Neural cell (in vitro differentiated cells): ENCODE results near the gene RIN2. TPM values are rescaled to one million over a fixed set of nuclear protein-coding genes. Genes with fewer than 3 reads are reported as not detected.

Source experiments
- H2AFZ ChIP-seq: fragments of 200-600, 300-800 bp; sonication (generic), shearing (Covaris generic); 2 replicates; pipeline ENCODE4 v1.6.0; 2014; ENCODE audit warnings: low read depth, mild to moderate bottlenecking, antibody characterized with exemption, low read length, moderate library complexity
- H3F3A ChIP-seq: fragments of 200-600 bp; shearing (Covaris generic); 2 replicates; pipeline ENCODE4 v1.6.1; 2016; ENCODE audit warnings: mild to moderate bottlenecking, moderate library complexity, mixed read lengths, antibody characterized with exemption, low read length; ENCODE audit not compliant: insufficient read depth, poor library complexity, severe bottlenecking
- H3K27ac ChIP-seq: fragments of 200-600, 300-800 bp; sonication (generic), shearing (Covaris generic); 2 replicates; pipeline ENCODE4 v1.5.1; 2014; ENCODE audit warnings: mild to moderate bottlenecking, low read length, moderate library complexity
- H3K27me3 ChIP-seq: fragments of 300-800, 200-600 bp; sonication (generic), shearing (Covaris generic); 2 replicates; pipeline ENCODE4 v1.6.0; 2014; ENCODE audit warnings: mild to moderate bottlenecking, low read depth, low read length, moderate library complexity; ENCODE audit not compliant: insufficient read depth
- H3K36me3 ChIP-seq: fragments of 300-800, 200-600 bp; sonication (generic), shearing (Covaris generic); 2 replicates; pipeline ENCODE4 v1.5.1; 2014; ENCODE audit warnings: mild to moderate bottlenecking, antibody characterized with exemption, low read length, moderate library complexity; ENCODE audit not compliant: insufficient read depth
- H3K4me2 ChIP-seq: fragments of 300-800, 200-600 bp; sonication (generic), shearing (Covaris generic); 2 replicates; pipeline ENCODE4 v1.6.0; 2014; ENCODE audit warnings: mild to moderate bottlenecking, low read length
- H3K4me3 ChIP-seq: fragments of 300-800, 200-600 bp; sonication (generic), shearing (Covaris generic); 2 replicates; pipeline ENCODE4 v1.5.1; 2014; ENCODE audit warnings: mild to moderate bottlenecking, low read length, moderate library complexity
- H3K79me2 ChIP-seq: fragments of 200-600 bp; shearing (Covaris generic); replicated peaks from 2 replicates; pipeline ENCODE4 v1.6.0; 2014; ENCODE audit warnings: mild to moderate bottlenecking, low read length, moderate library complexity; ENCODE audit not compliant: insufficient read depth
- H3K9ac ChIP-seq: fragments of 300-800, 200-600 bp; sonication (generic), shearing (Covaris generic); 2 replicates; pipeline ENCODE4 v1.6.1; 2016; ENCODE audit warnings: mild to moderate bottlenecking, low read length, mixed read lengths
- H3K9me2 ChIP-seq: fragments of 200-600 bp; shearing (Covaris generic); 2 replicates; pipeline ENCODE4 v1.6.1; 2016; ENCODE audit warnings: mild to moderate bottlenecking, low read length, mixed read lengths; ENCODE audit not compliant: insufficient read depth
- H3K9me3 ChIP-seq: fragments of 200-600, 300-800 bp; sonication (generic), shearing (Covaris generic); 2 replicates; pipeline ENCODE4 v1.6.1; 2016; ENCODE audit warnings: mild to moderate bottlenecking, mixed run types, low read length, moderate library complexity, mixed read lengths
- H4K20me1 ChIP-seq: fragments of 200-600 bp; shearing (Covaris generic); 2 replicates; pipeline ENCODE4 v1.6.1; 2016; ENCODE audit warnings: mild to moderate bottlenecking, mixed run types; ENCODE audit not compliant: insufficient read depth
- CTCF ChIP-seq: fragments of 450-650 bp; IDR thresholded peaks from 2 replicates; pipeline ENCODE4 v1.5.1; 2014; ENCODE audit warnings: antibody characterized with exemption, mild to moderate bottlenecking, moderate library complexity; ENCODE audit not compliant: poor library complexity, severe bottlenecking
- EP300 ChIP-seq: fragments of 450-650 bp; conservative IDR thresholded peaks from 2 replicates; pipeline ENCODE4 v1.6.1; 2014; ENCODE audit warnings: antibody characterized with exemption, mild to moderate bottlenecking, moderate library complexity; ENCODE audit not compliant: poor library complexity, severe bottlenecking
- EZH2 ChIP-seq: fragments of 200-600, 300-800 bp; shearing (Covaris generic), sonication (generic); IDR thresholded peaks from 2 replicates; pipeline ENCODE4 v1.6.1; 2014; ENCODE audit warnings: antibody characterized with exemption, low read length, borderline replicate concordance, mild to moderate bottlenecking; ENCODE audit not compliant: insufficient read depth, poor library complexity, severe bottlenecking
- MXI1 ChIP-seq: fragments of 450-650 bp; conservative IDR thresholded peaks from 2 replicates; pipeline ENCODE4 v1.6.1; 2014; ENCODE audit warnings: antibody characterized with exemption, mild to moderate bottlenecking; ENCODE audit not compliant: poor library complexity, severe bottlenecking
- POLR2AphosphoS5 ChIP-seq: IDR thresholded peaks from 2 replicates; pipeline ENCODE4 v1.6.1; 2012
- RAD21 ChIP-seq: fragments of 450-650 bp; conservative IDR thresholded peaks from 2 replicates; pipeline ENCODE4 v1.6.1; 2014; ENCODE audit warnings: antibody characterized with exemption, mild to moderate bottlenecking, moderate library complexity
- REST ChIP-seq: IDR thresholded peaks from 2 replicates; pipeline ENCODE4 v1.6.1; 2012; ENCODE audit warnings: borderline replicate concordance
- SMC3 ChIP-seq: fragments of 450-650 bp; conservative IDR thresholded peaks from 2 replicates; pipeline ENCODE4 v1.6.1; 2014; ENCODE audit warnings: antibody characterized with exemption, mild to moderate bottlenecking, moderate library complexity; ENCODE audit not compliant: poor library complexity
- TAF1 ChIP-seq: IDR thresholded peaks from 2 replicates; pipeline ENCODE4 v1.6.1; 2012; ENCODE audit warnings: low read depth
- polyA plus RNA-seq: library from polyadenylated mRNA; depleted of rRNA; stranded (reverse); fragments of >200 nt; gene quantifications from 2 replicates; pipeline ENCODE4 v1.2.3, GENCODE V29; 2014

Gene RIN2
- polyA plus RNA-seq, 1 donor from 2014 or later = 4.7 TPM

- H3K27me3 ChIP-seq = no peaks in the 10 kb centered on the region
- TF ChIP-seq TAF1 = no peak
- TF ChIP-seq MXI1 = no peak
- no peak for TF ChIP-seq POLR2AphosphoS5
- peak; percentile 89 for TF ChIP-seq CTCF
- TF ChIP-seq SMC3 = peak; percentile 80
- peak; percentile 32 for TF ChIP-seq EP300
- peak; percentile 84 for TF ChIP-seq RAD21
- no peak for TF ChIP-seq REST
- TF ChIP-seq EZH2 = no peak
- peak overlapping the region; percentile 36 for H3K4me3 ChIP-seq
- H3K9ac ChIP-seq = peak overlapping the region; percentile 42
- H3K36me3 ChIP-seq = no peaks in the 10 kb centered on the region
- no peak overlapping the region for H2AFZ ChIP-seq
- H4K20me1 ChIP-seq = no peaks in the 10 kb centered on the region
- no peaks in the 10 kb centered on the region for H3F3A ChIP-seq
- no peak overlapping the region for H3K4me2 ChIP-seq
- no peak overlapping the region for H3K27ac ChIP-seq
- no peaks in the 10 kb centered on the region for H3K9me3 ChIP-seq
- peaks cover 3% of the 10 kb centered on the region for H3K79me2 ChIP-seq
- no peaks in the 10 kb centered on the region for H3K9me2 ChIP-seq
These were observed 26.6 kb downstream of the RIN2 start for GRCh38 chr20:19784511-19785172.

- H2AFZ ChIP-seq = no peak overlapping the region
- H3K36me3 ChIP-seq = no peaks in the 10 kb centered on the region
- H3K9me2 ChIP-seq = no peaks in the 10 kb centered on the region
- H4K20me1 ChIP-seq = no peaks in the 10 kb centered on the region
- H3K79me2 ChIP-seq = peaks cover 3% of the 10 kb centered on the region
- H3K4me3 ChIP-seq = peak overlapping the region; percentile 36
- TF ChIP-seq EZH2 (no peak), SMC3 (peak; percentile 9), MXI1 (peak; percentile 55), CTCF (peak; percentile 3), TAF1 (no peak), REST (no peak), POLR2AphosphoS5 (no peak), EP300 (no peak), RAD21 (no peak)
- peak overlapping the region; percentile 42 for H3K9ac ChIP-seq
- no peaks in the 10 kb centered on the region for H3F3A ChIP-seq
- H3K27me3 ChIP-seq = no peaks in the 10 kb centered on the region
- no peak overlapping the region for H3K27ac ChIP-seq
- H3K4me2 ChIP-seq = no peak overlapping the region
- H3K9me3 ChIP-seq = no peaks in the 10 kb centered on the region
These were observed 27.3 kb downstream of the RIN2 start for GRCh38 chr20:19785173-19785982.
